Stimulated activated CD8-positive, alpha-beta memory T cell treated with anti-CD3 and anti-CD28 coated beads, Interleukin-2, amount 100 ng/mL, for 1 hour (primary cell): ENCODE data around the gene CNTNAP5.

Source experiments
- DNase-seq, 2 donors: peaks; one replicate each; pipeline ENCODE4 v3.0.0-alpha.2; 2020; ENCODE audit warnings: low read depth in 2 of 2

CNTNAP5 gene

DNA sequence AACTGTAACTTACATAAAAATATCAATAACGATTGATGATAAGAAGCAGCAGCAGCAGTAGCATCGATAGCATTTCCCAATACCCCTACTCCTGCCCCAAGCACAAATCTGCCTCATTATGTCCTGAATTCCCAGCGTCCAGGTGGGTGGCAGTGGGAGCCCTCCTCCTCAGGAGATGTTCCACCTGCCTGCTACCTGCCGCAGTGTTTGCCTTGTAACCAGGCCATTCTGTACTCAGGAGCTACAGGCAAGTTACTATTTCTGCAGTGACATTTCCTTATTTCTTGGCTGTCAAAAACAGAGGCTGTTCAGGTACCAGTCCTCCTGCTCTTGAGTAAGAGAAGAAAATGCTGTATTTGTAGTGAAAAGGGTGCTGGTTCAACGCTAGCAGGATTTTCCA lies 236.4 kb downstream of the CNTNAP5 start:
- no peak for DNase-seq

DNA sequence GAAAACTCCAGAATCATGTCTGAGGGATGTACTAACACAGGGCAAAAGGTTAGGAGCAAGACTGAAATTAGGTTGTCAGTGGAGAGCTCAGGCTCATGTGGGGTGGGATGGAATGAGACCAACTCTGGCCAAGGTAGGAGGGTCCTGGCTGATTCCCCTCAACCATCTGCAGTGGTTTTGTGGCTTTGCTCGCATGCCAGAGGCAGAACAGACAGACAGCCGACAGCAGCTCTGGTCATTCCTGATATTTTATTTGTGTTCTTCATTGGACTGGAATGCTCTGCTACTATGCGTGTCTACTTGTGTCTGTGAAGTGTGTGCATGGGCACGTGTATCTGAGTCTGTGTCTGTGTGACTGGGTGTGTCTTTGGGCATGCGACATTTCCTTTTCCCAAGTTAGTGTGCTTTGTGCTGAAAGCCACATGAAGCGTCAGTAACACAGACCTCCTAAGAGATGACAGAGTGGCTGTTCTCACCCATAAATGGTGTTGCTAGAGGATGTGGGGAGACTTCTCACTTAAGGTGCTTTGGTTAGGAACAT lies 239.5 kb downstream of the CNTNAP5 start:
- DNase-seq = no peak

DNA sequence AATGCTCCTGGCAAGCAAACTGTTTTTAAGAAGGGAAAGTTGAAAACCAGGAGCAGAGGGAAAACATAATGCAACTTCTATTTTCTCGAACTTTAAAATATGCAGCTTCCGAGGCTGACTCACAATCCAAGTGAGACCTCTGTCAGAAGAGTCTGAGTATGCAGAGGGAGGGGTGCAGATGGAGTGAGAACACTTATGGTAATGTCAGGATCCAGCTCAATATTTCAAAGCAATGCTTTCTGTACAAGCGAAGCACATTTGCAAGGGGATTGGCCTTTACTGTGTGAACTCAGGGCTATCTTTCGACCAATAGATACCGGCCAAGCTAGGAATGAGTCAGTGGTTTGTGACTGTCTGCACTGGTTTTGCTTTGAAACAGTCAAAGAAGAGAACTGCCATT lies 242.7 kb downstream of the CNTNAP5 start:
- DNase-seq = no peak

DNA sequence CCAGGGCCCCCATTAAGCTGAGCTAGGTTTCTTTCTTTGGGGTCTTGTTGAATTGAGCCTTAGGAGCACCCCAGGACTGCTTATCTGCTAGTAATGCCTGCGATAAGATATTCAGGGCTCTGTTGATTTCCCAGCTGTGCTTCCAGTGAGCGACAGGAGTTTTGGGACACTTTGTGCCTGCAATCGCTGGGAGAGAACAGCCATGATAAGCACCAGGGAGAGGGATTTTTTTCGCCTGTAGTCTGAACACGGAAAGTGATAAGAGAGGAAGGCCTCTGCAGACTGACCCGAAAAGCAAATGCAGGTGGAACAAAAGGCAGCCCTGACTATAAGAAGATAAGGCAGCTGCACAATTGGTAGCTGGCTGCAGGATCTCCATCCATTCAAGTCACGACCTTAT lies 244.3 kb downstream of the CNTNAP5 start:
- no peak for DNase-seq

DNA sequence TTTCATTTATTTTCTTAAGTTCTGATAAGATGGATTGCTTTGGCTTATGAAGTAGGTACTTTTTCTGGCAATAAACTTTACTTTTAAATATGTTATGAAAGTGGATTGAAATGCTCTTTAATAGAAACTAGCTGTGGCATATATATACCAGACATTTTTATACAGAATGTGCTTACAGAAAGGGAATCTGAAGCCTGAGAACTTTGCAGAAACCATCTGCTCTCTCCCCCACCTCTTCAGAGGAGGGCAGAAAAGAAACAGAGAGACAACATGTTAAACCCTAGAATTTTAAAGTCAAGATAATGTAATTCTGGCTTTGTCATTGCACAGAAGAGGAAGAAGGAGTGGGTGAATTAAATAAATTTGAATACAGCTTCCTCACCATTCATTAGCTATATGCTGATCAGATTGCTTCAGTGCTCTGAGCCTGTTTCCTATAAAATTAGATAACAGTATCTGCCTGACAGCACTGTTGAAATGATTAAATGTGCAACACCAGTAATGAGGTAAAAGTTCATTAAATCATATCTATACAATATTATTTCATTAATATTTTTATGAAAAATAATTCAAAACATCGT lies 247.3 kb downstream of the CNTNAP5 start:
- no peak for DNase-seq

DNA sequence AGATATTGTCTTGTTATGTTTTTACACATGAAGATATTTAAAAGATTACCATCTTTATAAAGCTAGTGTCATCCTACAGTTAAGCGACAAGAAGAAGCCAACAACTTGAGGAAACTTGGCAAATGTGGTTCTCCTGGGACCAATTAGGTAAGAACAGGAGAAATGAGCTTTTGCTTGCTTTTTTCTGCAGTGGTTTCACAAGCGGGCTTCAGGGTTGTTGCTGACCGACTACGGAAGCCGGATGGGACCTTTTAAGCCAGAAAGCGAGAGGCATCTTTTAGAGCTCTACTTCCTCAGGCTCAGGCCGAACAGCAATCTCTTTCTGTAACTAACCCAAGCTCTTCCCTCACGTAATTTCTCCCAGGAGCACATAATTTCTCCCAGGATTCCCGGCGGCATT lies 256.5 kb downstream of the CNTNAP5 start:
- DNase-seq = no peak

DNA sequence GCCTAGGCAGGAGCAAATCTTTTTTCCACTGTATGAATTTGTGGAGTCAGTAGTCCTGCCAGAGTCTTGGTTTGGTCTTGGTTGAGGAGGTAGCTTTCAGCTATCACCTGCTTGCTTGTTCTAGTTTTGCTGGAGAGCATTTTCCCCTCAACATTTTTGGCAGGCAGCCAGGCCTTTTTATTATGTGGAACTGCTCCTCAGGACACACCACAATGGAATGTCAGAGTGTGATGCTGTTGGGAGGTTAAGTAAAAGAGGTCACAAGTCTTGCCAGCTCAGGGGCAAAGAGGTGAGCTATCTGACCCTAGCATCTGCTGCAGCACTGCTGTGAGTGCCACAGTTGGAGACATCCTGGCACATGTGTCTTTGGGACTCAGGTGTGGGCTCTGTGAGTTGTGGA lies 258.0 kb downstream of the CNTNAP5 start:
- no peak for DNase-seq

DNA sequence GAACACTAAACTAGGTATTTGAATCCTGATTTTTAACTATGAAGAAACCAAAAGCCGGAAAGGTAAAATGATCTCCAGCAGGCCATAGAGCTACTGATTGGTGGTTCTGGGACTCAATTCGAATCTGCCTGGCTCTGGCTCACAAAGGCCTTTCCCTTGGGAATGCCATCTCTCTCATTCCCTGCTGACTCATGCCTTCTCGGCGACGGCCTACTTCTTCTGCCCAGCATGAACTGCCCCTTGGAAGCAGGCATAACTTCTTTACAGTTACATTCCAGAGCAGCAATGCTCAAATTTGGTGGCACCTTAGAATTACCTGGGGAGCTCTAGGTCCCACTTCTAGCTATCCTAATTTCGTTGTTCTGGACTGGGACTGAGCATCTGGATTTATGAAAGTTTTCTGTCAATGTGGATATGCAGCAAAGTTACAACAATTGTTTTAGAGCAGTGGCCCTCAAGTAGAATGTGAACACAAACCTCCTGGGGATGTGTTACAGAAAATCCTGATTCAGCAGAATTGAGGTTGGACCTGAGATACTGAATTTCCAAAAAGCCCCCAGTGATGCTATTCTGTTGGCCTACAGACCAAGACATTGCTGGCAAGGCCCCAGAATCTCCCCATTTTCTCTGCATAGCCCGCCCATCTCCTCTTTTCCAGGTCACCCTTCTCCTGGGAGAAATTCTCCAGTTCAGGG lies 261.1 kb downstream of the CNTNAP5 start:
- no peak for DNase-seq

DNA sequence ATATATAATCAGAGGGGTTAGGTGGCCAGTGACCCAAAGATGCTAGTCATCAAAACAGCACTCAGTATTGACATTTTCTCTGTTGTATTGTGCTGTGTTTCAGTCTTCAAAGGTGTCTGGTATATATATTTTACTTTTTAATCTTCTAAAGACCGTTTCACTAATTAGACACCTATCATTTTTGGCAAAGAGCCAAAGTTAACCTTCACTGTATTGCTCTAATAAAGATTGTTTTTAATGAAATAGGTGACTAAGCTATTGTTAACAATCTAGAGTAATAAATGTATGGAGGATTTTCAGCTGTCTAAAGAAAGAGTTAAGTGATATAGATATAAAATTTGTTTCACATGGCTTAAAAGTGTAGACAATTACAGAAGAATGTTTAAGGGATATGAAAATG lies 264.0 kb downstream of the CNTNAP5 start:
- DNase-seq = no peak

DNA sequence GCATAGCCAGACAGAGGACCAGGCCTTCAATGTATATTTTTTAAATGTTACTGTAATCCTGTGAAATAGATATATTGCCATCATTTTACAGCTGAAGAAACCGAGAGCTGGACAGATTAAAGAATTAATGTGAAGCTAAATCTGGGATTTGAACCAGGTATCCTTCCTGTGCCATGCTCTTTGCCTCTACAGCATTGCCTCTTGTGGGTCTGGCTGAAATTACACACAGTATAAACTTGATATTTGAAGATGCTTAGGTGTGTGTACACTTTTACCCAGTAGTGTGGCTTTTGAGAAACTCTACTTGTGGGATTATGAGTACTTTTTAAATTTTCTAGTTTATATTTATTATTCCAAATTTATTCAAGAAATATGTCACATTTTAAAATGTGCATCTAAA lies 264.5 kb downstream of the CNTNAP5 start:
- DNase-seq = no peak

DNA sequence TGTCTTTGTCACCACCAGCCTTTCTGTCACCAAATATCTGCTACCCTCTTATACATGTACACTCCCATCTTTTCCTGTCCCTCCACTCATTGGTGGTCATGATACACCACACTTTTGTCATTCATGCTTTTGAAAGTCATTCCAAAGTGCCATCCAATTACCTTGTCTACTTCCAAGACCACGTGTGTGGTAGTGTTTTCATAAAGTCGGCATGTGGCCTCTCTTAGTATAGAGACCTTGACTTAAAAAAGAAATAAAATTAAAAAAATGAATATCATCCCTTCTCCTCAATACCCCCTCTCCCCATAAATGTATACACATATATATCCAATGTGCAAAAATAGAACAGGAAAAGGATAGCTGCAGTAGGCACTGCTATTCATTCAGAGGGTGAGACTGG lies 271.4 kb downstream of the CNTNAP5 start:
- no peak for DNase-seq

DNA sequence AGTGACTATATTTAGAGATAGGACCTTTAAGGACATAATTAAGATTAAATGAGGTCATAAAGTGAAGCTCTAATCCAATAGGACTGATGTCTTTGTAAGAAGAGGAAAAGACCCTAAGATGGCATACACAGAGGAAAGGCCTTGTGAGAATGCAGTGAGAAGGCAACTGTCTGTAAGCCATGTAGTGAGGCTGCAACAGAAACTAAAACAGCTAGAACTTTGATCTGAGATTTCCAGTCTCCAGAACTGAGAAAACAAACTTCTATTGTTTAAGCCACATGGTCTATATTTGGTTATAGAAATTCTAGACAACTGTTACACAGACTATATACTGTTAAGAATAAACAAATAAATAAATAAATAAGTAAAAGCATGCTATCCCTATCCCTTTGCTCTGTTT lies 276.8 kb downstream of the CNTNAP5 start:
- no peak for DNase-seq

DNA sequence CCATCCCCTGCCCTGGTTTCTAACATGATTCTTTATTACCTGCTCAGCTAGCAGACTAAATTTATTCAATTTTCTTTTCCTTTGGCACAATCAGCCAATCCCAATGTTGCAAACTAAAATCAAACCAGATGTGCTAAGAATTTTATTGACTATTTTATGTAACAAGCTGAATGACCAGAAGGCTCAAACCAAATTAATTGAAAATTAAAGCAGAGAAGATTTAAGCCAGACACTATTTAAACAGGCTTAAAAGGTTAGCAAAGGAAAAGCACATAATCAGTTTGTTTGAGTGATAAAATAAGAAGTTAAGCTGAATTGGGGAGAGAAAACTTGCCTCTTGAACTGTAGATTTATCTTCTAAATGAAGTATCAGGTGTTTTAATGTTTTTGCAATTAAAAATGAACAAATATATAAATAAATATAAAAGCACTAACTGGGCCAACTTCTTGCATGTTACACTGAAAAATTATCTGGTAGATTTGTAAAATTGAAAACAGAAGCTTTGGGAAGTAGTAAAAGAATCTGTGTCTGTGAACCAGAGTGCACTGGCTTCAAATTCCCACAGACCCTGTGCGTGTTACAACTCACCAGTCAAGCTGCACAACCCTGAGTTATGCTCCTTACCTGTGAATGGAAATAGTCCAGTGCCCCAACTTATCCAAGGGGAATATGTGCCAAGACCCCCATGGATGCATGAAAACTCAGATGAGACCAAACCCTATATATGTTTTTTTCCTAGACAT lies 283.4 kb downstream of the CNTNAP5 start:
- no peak for DNase-seq

DNA sequence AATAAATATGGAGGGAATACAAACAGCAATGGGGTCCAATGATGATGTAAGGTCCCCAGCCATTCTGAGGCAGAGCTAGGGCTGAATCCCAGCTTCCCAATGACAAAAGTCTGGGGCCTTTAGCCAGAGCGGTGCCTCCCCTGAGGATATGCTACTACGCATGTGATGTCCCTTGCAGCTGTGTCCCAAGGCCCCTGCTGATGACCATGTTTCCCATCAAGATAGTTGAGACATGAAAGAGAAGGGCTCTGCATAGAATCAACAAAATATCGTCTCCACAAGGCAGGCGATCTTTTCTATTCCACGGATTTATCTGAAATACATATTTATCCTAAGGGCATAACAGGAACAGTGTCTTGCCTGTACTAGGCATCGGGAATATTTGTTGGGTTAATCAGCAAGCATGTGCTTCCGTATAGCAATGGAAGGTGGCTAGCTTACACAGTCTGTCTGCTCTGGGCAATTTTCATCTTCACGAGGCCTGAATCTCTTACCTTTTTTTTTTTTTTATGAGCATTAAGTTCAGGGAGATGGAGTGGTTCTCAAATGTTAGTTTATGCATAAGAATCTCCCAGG lies 284.6 kb downstream of the CNTNAP5 start:
- no peak for DNase-seq

DNA sequence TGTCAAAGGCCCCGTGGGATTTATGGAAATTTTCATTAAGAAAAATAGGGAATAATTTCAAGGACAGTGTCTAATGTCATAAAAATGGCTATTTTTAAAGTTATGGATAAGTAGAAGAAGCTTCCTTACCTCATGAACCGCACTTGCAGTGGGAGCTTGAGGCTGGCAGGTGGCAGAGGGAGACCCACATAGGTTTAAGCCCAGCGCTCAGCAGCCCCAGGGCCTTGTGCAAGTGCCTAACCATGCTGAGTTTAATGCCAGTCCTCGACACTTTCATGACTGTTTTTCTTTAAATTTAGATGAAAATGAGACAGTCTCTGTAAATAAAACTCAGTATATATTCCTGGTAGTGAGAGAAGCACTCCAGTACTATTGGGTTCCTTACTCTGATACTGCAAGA lies 285.6 kb downstream of the CNTNAP5 start:
- no peak for DNase-seq

DNA sequence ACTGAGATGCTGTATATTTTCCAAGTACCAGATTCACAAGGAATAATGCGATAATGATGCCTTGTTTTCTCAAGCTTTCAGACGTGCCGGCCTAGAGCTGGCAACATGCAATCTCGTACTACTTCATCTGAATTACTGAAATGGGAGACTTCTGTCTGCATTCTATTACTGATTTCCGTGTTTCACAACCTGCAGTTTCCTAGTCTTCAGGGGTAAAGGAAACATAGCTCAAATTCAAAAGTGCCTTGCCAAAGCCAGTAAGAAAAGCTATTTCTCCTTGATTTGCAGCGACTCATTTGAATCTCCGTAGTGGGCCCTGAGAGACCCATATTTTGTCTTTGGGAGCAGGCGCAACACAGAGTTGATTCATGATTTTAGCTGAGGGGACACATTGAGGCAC lies 289.0 kb downstream of the CNTNAP5 start:
- DNase-seq = no peak

DNA sequence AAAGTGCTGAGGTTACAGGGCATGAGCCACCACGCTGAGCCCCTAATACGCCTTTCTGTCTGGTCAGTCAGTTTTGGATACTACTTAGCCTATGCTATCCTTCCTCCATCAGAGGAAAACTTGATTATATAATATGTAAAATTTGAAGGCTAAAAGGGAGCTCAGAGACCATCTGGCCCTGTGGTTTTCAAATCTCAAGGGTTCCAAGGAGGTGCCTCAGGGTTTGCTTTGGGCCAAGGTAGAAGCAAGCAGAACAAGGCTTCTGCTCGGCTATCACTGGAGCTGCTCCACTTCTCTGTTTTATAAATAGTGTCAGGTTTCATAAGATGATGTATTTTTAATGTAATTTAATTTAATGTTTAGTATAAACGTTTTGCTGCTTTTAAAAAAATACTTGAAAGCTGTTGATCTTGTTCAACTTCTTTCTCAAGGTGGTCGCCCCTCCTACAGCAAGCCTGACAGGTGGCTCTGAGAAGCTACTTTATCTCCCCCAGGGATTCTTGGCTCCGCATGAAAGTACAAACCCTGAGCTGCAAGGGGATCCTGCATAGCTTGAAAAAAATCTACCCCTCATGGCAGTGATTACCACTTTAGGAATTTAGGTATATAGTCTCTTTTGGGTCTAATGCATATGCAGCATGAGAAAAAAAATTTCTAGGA lies 290.3 kb downstream of the CNTNAP5 start:
- no peak for DNase-seq

DNA sequence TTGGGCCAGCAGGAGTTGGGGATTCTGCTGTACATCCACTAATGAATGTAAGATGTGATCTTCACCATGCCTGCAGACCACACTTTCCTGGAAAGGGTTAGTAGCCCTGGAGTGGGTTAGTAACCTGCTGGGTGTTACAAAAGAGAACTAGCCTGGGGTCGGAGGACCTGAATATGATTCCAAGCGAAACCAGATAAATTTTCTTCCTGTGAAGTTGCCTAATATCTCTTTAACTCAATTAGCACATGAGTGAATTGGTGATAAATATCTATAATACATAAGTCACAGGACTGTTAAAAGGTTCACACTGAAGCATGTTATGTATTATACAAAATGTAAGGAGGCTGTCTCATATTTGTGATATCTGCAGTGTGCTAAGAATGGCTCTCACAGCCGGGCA lies 291.0 kb downstream of the CNTNAP5 start:
- no peak for DNase-seq

DNA sequence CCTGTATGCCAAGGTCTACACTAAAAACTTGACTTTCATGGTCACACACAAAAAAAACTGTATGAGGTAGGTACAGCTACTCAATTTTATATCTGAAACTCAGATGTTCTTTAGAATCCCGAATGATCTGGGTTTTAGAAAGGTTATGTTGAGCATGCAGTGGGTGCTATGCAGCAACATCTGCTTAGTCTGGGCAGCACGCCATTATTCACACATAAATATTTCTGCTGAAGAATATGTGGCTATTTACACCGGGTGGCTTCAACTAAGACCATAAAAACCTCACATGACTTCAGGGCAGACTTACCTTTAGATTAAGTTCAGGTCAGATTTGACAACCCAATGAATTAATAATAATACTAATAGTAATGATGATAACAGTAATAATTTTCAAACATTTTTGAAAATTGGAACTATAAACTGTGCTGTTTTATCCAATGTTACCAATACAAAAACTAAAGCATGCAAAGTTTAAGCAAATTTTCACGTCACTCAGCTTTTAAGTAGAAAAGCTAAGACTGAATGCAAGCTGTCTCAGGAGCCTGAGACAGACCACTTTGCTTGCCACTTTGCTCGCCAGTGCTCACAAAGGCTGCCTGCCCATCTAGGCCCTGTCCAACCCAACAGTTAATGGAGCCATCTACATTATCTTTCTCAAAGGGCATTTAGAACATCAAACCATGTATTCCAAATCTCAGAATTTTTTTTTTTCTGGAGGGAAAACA lies 292.0 kb downstream of the CNTNAP5 start:
- DNase-seq = no peak

DNA sequence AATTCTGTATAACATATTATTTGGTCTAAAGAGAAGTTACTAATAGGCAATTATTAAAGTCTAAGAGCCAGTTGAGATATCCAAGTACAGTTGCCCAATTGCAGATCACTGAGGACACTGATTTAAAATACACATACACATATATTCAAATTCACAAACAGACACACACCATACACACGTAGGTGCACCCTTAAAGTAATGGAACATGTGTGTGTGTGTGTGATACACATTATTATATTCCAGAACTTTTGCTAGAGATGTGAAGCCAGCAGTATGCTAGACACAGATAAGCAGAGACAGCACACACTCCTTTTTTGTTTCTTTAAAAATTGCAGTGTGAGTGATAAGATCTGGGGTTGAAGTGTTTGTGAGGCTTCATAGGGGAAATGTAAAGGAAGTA lies 292.5 kb downstream of the CNTNAP5 start:
- DNase-seq = no peak

DNA sequence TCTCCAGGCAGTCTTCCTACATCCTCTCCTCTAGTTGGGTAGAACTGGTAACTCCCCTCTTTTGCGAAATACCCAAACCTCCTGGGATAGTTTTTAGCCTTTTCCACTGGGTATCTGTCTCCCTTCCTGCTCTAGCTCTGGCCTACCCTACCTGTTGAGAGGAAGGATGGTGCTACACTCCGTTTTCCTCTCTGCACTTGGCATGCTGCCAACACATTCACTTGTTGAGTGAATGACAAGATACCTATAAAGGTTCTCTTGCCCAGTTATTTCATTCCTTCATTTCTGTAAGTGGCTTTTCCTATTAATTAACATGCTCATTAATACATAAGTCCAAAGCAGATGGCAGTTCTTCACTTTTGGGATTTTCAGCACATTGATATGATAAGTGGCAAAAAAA lies 293.8 kb downstream of the CNTNAP5 start:
- no peak for DNase-seq
